Parathyroid adenoma (tissue), 2 donors: ENCODE results near the gene AGGF1.
"Not testable (repeated sequence)": the region's sequence is repeated elsewhere in the genome, so short reads cannot be mapped to it uniquely, and the experiment has no call there.

Experiments
- H2AFZ ChIP-seq: fragments of 300-600 bp; sonication (generic); one replicate; pipeline ENCODE4 v1.7.0; 2017; ENCODE audit warnings: antibody characterized with exemption, mild to moderate bottlenecking
- H3K27ac ChIP-seq: fragments of 300-600 bp; sonication (generic); one replicate; pipeline ENCODE4 v1.7.0; 2017
- H3K27me3 ChIP-seq: fragments of 300-600 bp; sonication (generic); one replicate; pipeline ENCODE4 v1.7.0; 2017; ENCODE audit warnings: low read length; ENCODE audit not compliant: control insufficient read depth, insufficient read depth
- H3K36me3 ChIP-seq: fragments of 300-600 bp; sonication (generic); one replicate; pipeline ENCODE4 v1.7.0; 2017; ENCODE audit warnings: low read length; ENCODE audit not compliant: control insufficient read depth, insufficient read depth
- H3K4me1 ChIP-seq: fragments of 300-600 bp; sonication (generic); one replicate; pipeline ENCODE4 v1.7.0; 2017; ENCODE audit warnings: control low read depth
- H3K4me2 ChIP-seq: fragments of 300-600 bp; sonication (generic); one replicate; pipeline ENCODE4 v1.7.0; 2017; ENCODE audit warnings: low read length
- H3K4me3 ChIP-seq: fragments of 300-600 bp; sonication (generic); one replicate; pipeline ENCODE4 v1.7.0; 2017; ENCODE audit warnings: low read depth, low read length
- H3K79me2 ChIP-seq: fragments of 300-600 bp; sonication (generic); one replicate; pipeline ENCODE4 v1.7.0; 2017; ENCODE audit warnings: control low read depth
- H3K9ac ChIP-seq: fragments of 300-600 bp; sonication (generic); one replicate; pipeline ENCODE4 v1.7.0; 2017; ENCODE audit warnings: mild to moderate bottlenecking
- H3K9me3 ChIP-seq: fragments of 300-600 bp; sonication (generic); one replicate; pipeline ENCODE4 v1.7.0; 2017; ENCODE audit warnings: low read length; ENCODE audit not compliant: control insufficient read depth
- CTCF ChIP-seq: fragments of 300-600 bp; sonication (generic); IDR thresholded peaks from one replicate; pipeline ENCODE4 v1.7.0; 2017; ENCODE audit warnings: antibody characterized with exemption, mild to moderate bottlenecking
- donor health status: primary hyperparathyroidism.

Gene AGGF1

GRCh38 chr5:77074745-77075144 is 44.5 kb downstream of the AGGF1 start:
- Histone ChIP-seq H2AFZ (no peak overlapping the region), H3K9me3 (no peaks in the 10 kb centered on the region), H3K4me3 (no peak overlapping the region), H3K4me2 (no peak overlapping the region), H3K79me2 (no peaks in the 10 kb centered on the region), H3K27me3 (no peaks in the 10 kb centered on the region), H3K9ac (no peak overlapping the region), H3K27ac (no peak overlapping the region), H3K4me1 (peaks cover 2% of the 10 kb centered on the region), H3K36me3 (no peaks in the 10 kb centered on the region)
- no peak for TF ChIP-seq CTCF

- Histone ChIP-seq H3K27ac (peak overlapping the region; percentile 64), H3K4me3 (no peak overlapping the region), H3K9ac (no peak overlapping the region), H3K9me3 (no peaks in the 10 kb centered on the region), H3K36me3 (no peaks in the 10 kb centered on the region), H3K27me3 (no peaks in the 10 kb centered on the region), H3K4me2 (peak overlapping the region; percentile 30), H3K79me2 (peaks cover 3% of the 10 kb centered on the region), H3K4me1 (peaks cover 2% of the 10 kb centered on the region), H2AFZ (peak overlapping the region; percentile 84)
- peak; percentile 86 for TF ChIP-seq CTCF
Observed at GRCh38 chr5:77076961-77077828, 47.0 kb downstream of the AGGF1 start.

- TF ChIP-seq CTCF = no peak
- Histone ChIP-seq H3K79me2 (peaks cover 3% of the 10 kb centered on the region), H3K4me3 (no peak overlapping the region), H3K36me3 (no peaks in the 10 kb centered on the region), H3K4me1 (peaks cover 2% of the 10 kb centered on the region), H2AFZ (peak overlapping the region; percentile 84), H3K27ac (peak overlapping the region; percentile 33), H3K4me2 (no peak overlapping the region), H3K9me3 (no peaks in the 10 kb centered on the region), H3K27me3 (no peaks in the 10 kb centered on the region), H3K9ac (no peak overlapping the region)
Observed at GRCh38 chr5:77077829-77078176, 47.6 kb downstream of the AGGF1 start.

GRCh38 chr5:77080479-77080878 is 50.3 kb downstream of the AGGF1 start:
- H3K4me2 ChIP-seq, H3K9ac ChIP-seq, H3K27me3 ChIP-seq, H3K27ac ChIP-seq, H3K4me3 ChIP-seq, H3K36me3 ChIP-seq, H3K9me3 ChIP-seq, H3K4me1 ChIP-seq, H2AFZ ChIP-seq: not testable (repeated sequence)
- peaks cover 22% of the 10 kb centered on the region for H3K79me2 ChIP-seq

- Histone ChIP-seq H3K4me2 (no peak overlapping the region), H3K9me3 (no peaks in the 10 kb centered on the region), H3K36me3 (no peaks in the 10 kb centered on the region), H3K79me2 (peaks cover 25% of the 10 kb centered on the region), H2AFZ (no peak overlapping the region), H3K4me3 (no peak overlapping the region), H3K27me3 (no peaks in the 10 kb centered on the region), H3K9ac (no peak overlapping the region), H3K27ac (no peak overlapping the region), H3K4me1 (peaks cover 5% of the 10 kb centered on the region)
- no peak for TF ChIP-seq CTCF
Observed at GRCh38 chr5:77080905-77081304, 50.7 kb downstream of the AGGF1 start.
